Lung (tissue), 12 donors: ENCODE measurements around the gene GNG14. TPM values are rescaled to one million over a fixed set of nuclear protein-coding genes. Genes with fewer than 3 reads are reported as not detected.

Source experiments
- ATAC-seq: fragments of 200-7000 bp; cut with Tn5 transposase; one replicate; pipeline ENCODE4 v1.9.1; 2020; ENCODE audit warnings: moderate number of reproducible peaks; ENCODE audit not compliant: insufficient read depth, low FRiP score
- DNase-seq, 3 donors: peaks; one replicate each; pipeline ENCODE4 v3.0.0-alpha.2; 2013 to 2017
- H3K27ac ChIP-seq, 2 donors: one replicate each; pipeline ENCODE4 v1.5.1; 2013; ENCODE audit warnings: mild to moderate bottlenecking in 2 of 2, moderate library complexity in 2 of 2, control low read depth in 1 of 2, inconsistent platforms in 1 of 2, low read depth in 1 of 2, low read length in 1 of 2
- H3K27me3 ChIP-seq, 3 donors: one replicate each; pipeline ENCODE4 v1.5.1; 2013; ENCODE audit warnings: low read length in 2 of 3; ENCODE audit not compliant: control insufficient read depth in 3 of 3, insufficient read depth in 3 of 3
- H3K36me3 ChIP-seq, 4 donors: one replicate each; pipeline ENCODE4 v1.5.1; 2013; ENCODE audit warnings: low read length in 4 of 4, mild to moderate bottlenecking in 1 of 4, moderate library complexity in 1 of 4; ENCODE audit not compliant: control insufficient read depth in 4 of 4, insufficient read depth in 4 of 4
- H3K4me1 ChIP-seq, 5 donors: one replicate each; pipeline ENCODE4 v1.5.1; 2013; ENCODE audit warnings: low read length in 5 of 5, mild to moderate bottlenecking in 2 of 5, moderate library complexity in 1 of 5; ENCODE audit not compliant: control insufficient read depth in 5 of 5, insufficient read depth in 5 of 5
- H3K4me3 ChIP-seq: one replicate; pipeline ENCODE4 v1.5.1; 2013; ENCODE audit warnings: mild to moderate bottlenecking, control low read depth, moderate library complexity
- H3K9ac ChIP-seq, 2 donors: one replicate each; pipeline ENCODE4 v1.5.1; 2013; ENCODE audit warnings: low read length in 2 of 2, control low read depth in 1 of 2; ENCODE audit not compliant: insufficient read depth in 1 of 2
- H3K9me3 ChIP-seq, 4 donors: one replicate each; pipeline ENCODE4 v1.5.1; 2013; ENCODE audit warnings: low read length in 3 of 4, mild to moderate bottlenecking in 1 of 4, moderate library complexity in 1 of 4; ENCODE audit not compliant: control insufficient read depth in 4 of 4, insufficient read depth in 3 of 4
- CTCF ChIP-seq: IDR thresholded peaks from 2 replicates; pipeline ENCODE4 v1.5.1; 2012; ENCODE audit warnings: mild to moderate bottlenecking; ENCODE audit errors: control extremely low read depth, extremely low read depth
- whole genome bisulfite sequencing, 2 donors: extraction: QIAGEN DNeasy Blood & Tissue Kit; methylation state at CpG; one replicate each; pipeline ENCODE4 v1.1.7; 2013; 5-methylcytosine and 5-hydroxymethylcytosine counted together
- polyA plus RNA-seq, 2 donors: library from polyadenylated mRNA; stranded (reverse); fragments of 200-250 nt; gene quantifications; one replicate each; pipeline ENCODE4 v1.2.1, GENCODE V29; 2013
- total RNA-seq, 2 donors: library from RNA; depleted of rRNA in 1 of 2; stranded (reverse); fragments of >200 nt in 1 of 2; gene quantifications; one replicate each; pipeline ENCODE4 v1.2.1, GENCODE V29; 2014 to 2021
- donor health status: control.
- donor health status: control.
- donor health status: Bipolar disorder and iron deficiency.
- donor health status: healthy.
- donor health status: DM: yes; HTN: yes; CAD: no.

The GNG14 gene
- total and polyA plus RNA-seq, 4 donors, result not detected

DNA sequence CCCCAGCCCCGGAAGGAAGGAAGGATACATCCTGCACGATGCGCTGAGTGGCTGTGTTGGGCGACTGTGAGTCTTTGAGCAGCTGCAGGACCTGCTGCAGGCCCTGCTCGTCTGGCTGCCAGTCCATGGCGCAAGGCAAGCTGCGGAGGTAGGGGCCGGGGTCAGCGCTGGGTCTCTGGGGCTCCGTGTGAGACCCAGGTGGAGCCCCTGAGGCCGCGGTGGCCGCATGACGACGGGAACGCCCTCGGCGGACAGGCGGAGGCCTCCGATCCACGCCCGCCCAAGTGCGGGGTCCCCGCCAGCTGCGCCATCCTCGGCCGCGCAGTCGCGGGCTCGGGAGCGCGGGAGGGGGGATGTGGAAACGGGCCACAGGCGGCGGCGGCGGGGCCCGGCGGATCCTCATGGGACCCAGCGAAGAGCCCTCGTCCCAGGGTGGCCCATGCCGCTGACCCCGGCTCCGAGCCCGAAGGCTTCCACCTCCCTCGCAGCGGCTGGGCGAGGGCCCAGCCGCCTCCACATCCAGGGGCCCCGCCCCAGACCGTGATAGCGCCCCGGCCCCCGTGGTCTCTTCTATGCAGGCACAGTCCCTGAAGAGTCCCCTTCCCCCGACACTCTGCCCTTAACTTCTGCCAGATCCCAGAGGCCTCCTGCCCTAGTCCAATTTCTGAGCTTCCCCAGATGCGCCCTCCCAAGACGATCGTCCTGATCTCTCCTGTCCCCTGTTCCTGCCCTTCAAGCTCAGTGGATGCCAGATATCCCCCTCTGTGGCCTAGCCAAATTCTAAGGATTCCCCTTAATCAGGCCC is 33.3 kb downstream of the GNG14 start:
- ATAC-seq, result no peak
- peak overlapping the region; percentile 89 to 92 for H3K27ac ChIP-seq
- H3K9ac ChIP-seq, result peak overlapping the region; percentile 73 to 88
- peaks cover 0 to 25% (median 10%) of the 10 kb centered on the region in 5 donors for H3K4me1 ChIP-seq
- no peak for TF ChIP-seq CTCF
- H3K27me3 ChIP-seq, result no peaks in the 10 kb centered on the region
- 11 to 13% methylated on average over 41 to 59 of the region's 59 CpGs for WGBS, 2 donors
- H3K36me3 ChIP-seq, result peaks cover 0 to 18% (median 14%) of the 10 kb centered on the region in 4 donors
- H3K9me3 ChIP-seq, result no peaks in the 10 kb centered on the region
- DNase-seq, result peak in 2 of 3 donors; percentile 23 to 36
- H3K4me3 ChIP-seq, result peak overlapping the region; percentile 79

- no peak for TF ChIP-seq CTCF
- no peaks in the 10 kb centered on the region for H3K9me3 ChIP-seq
- H3K27ac ChIP-seq, result peak overlapping the region; percentile 89 to 92
- DNase-seq (peak; percentile 89 to 92 (median 92)), ATAC-seq (peak; percentile 40)
- WGBS, 2 donors, result 1% methylated on average over 60 to 65 of the region's 65 CpGs
- peaks cover 0 to 12% (median 9%) of the 10 kb centered on the region in 4 donors for H3K36me3 ChIP-seq
- peak overlapping the region; percentile 73 to 88 for H3K9ac ChIP-seq
- H3K4me1 ChIP-seq, result peaks cover 0 to 25% (median 10%) of the 10 kb centered on the region in 5 donors
- H3K27me3 ChIP-seq, result no peaks in the 10 kb centered on the region
- peak overlapping the region; percentile 79 for H3K4me3 ChIP-seq
These were observed 34.1 kb downstream of the GNG14 start for GRCh38 chr19:12721656-12722565.

- peak; percentile 98 to 100 (median 99) for DNase-seq
- WGBS, 2 donors, result 1% methylated on average over 32 of the region's 32 CpGs
- peak; percentile 90 for ATAC-seq
- peak overlapping the region; percentile 82 to 92 for H3K27ac ChIP-seq
- peak overlapping the region; percentile 79 for H3K4me3 ChIP-seq
- no peaks in the 10 kb centered on the region for H3K9me3 ChIP-seq
- peak overlapping the region; percentile 57 to 61 for H3K9ac ChIP-seq
- TF ChIP-seq CTCF, result no peak
- peaks cover 0 to 25% (median 10%) of the 10 kb centered on the region in 5 donors for H3K4me1 ChIP-seq
- H3K36me3 ChIP-seq, result peaks cover 0 to 9% (median 7%) of the 10 kb centered on the region in 4 donors
- H3K27me3 ChIP-seq, result no peaks in the 10 kb centered on the region
These were observed 35.0 kb downstream of the GNG14 start for GRCh38 chr19:12722566-12723380.
